HG03558 (cell line): ENCODE results near the gene PDZD4.

Source experiments
- ATAC-seq: cut with Tn5 transposase; IDR thresholded peaks from one replicate; pipeline ENCODE4 v1.9.1; 2021; ENCODE audit warnings: moderate number of reproducible peaks; ENCODE audit not compliant: unreplicated experiment; ENCODE audit errors: extremely low read depth

The PDZD4 gene

GRCh38 chrX:153816831-153817690, 13.3 kb downstream of the PDZD4 start:
- no peak for ATAC-seq

- ATAC-seq: no peak
Measured at GRCh38 chrX:153814591-153815315, 15.6 kb downstream of the PDZD4 start.

DNA sequence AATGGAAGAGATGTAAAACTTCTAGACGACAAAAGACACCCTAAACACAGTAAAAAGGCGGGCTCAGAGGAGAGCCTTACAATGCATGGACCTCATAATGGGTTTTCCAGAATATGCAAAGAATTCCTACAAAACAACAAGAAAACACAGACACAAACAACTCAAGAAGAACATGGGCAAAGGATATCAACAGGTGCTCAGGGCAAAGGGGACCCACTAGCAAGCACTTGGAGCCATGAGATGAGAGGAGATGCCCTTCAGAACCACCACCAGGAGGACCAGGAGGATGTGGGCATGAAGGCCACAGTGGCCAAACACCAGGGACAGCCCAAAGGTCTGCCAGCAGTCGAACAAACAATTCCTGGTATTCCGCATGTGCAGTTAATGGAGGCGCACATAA, 17.2 kb downstream of the PDZD4 start:
- no peak for ATAC-seq

GRCh38 chrX:153812220-153812619, 18.1 kb downstream of the PDZD4 start:
- no peak for ATAC-seq

DNA sequence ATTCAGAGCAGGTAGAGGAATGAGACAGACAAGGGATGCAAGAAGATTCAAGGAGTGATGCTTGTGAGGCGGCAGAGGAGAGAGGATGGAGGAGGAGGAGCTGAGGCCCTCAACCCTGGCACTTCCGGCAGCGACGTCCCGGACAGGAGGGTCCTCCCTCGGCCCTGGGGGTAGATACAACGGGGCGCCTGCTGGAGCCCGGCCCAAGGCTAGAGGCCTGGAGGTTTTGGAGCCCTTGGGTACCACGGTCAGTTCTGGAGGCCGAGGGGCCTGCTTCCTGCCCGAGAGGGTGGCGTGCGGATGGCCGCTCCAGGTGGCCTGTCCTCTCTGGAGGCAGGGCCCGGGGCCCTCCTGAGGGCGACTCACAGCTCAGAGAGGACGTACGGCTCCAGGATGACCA, 22.4 kb downstream of the PDZD4 start:
- ATAC-seq: no peak

DNA sequence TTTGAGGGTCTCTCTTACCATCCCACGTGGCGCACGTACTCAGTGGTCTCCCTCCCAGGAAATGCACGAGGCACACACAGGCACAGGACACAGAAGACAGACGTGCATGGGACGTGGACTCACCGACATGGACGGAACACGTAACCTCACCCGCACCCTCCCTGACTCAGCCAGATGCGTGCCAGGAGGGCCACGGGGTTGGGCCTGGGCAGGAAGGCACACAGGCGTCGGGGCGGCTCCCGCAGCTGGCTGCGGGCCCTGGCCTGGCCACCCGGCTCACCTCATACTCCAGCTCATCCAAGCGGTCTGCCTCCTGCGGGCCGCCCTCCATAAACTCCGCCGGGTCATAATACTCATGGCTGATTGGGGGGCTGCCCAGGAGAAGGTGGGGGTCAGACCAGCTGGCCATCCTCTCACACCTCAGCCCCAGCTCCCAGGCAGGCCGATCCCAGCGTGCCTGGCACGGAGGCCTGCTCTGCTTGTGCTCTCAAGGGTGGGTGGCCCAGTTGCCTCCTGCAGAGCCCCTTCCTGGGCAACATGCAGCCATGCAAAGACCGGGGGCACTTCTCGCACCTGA, 23.3 kb downstream of the PDZD4 start:
- ATAC-seq: no peak

DNA sequence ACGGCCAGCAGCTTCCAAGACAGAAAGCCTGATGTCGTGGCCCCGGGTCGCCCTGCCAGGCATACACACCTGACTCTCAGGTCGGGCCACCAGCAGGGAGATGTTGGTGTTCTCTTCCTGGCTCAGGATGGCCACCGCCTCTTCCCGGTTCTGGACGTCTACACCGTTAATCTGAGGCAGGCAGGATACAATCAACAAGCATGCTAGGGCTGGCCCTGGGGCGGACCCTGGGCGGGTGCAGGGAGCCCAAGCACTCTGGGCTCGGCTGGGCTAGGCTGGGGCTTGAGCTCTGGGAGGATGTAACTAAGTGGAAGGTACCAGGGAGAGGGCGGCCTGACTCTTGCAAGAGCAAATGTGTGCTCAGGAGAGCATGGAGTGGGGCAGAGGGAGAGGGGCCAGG, 24.9 kb downstream of the PDZD4 start:
- ATAC-seq: no peak

GRCh38 chrX:153804621-153805020, 25.7 kb downstream of the PDZD4 start:
- ATAC-seq: no peak

DNA sequence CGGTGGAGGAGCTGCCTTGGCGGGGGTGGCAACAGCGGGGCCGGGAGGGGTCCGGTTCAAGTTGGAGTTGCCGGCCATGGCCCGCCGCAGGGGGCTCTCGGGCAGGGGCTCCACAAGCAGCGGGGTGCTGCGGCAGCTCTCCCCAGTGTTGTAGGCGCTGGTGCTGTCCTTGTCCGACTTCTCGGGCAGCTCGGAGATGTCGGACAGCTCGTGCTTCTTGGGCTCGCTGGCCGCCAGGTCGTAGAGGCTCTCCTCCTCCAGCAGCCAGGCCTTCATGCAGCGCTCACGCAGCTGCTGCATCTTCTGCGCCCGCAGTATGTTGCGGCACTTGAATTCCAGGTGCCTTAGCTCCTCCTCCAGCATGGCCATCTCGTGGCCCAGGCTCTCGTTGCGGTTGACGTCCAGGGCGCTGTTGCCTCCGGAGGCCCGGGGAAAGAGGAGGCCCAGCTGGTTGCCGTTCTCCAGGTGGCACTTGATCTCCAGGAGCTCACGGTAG, 26.2 kb downstream of the PDZD4 start:
- no peak for ATAC-seq

- ATAC-seq: no peak
Measured at GRCh38 chrX:153803211-153804099, 26.9 kb downstream of the PDZD4 start.

- no peak for ATAC-seq
Measured at GRCh38 chrX:153802513-153803045, 27.8 kb downstream of the PDZD4 start.

DNA sequence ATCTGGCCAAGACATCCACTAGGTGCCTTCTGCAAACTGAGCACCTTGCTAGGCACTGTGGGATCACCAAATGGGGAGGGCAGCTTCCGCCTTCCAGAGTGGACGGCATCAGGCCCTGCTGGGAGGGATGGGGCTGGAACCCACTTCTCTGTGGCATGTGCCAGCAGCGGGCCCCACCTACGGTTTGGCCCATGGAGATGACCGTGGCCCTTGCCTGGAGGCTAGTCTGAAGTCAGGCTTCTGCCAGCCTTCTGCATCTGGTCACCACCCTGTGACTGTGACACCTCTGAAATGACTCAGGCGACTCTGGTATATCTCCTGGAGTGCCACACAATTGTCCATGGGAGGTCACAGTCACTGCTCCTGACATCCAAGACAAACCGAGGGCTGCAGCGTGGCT, 28.7 kb downstream of the PDZD4 start:
- ATAC-seq: no peak

DNA sequence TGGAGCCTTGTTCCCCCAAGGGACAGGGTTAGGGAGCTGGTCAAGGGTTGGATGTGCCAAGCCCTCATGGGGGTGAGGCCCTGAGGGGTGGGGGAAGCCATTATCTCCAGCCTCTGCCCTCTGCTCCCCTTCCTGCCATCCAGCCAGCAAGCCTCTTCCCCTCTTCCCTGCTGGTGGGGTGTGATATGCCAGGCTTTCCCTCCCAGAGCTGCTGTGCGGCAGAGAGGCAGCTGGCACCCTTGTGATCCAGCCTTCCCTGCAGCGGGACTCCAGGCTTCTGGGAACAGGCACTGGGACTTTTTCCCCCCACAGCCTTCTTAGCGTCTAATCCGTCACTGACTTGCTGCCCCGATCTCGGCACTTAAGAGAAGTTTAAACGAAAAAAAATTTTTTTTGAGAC, 29.6 kb downstream of the PDZD4 start:
- ATAC-seq: no peak

GRCh38 chrX:153800177-153800722, 30.1 kb downstream of the PDZD4 start:
- ATAC-seq: no peak

- no peak for ATAC-seq
Measured at GRCh38 chrX:153799326-153799725, 31.0 kb downstream of the PDZD4 start.

GRCh38 chrX:153797415-153798015, 32.8 kb downstream of the PDZD4 start:
- no peak for ATAC-seq

GRCh38 chrX:153794897-153795816, 35.2 kb downstream of the PDZD4 start:
- no peak for ATAC-seq
